Sigmoid colon (tissue), 7 donors: Measurements from ENCODE around the gene KLHL3. TPM values are rescaled to one million over a fixed set of nuclear protein-coding genes. Genes with fewer than 3 reads are reported as not detected.

Experiments
- DNase-seq: peaks from one replicate; pipeline ENCODE4 v3.0.0-alpha.2; 2019
- H3K27ac ChIP-seq, 4 donors: fragments of 200-600 bp; sonication (generic); one replicate each; pipeline ENCODE4 v1.5.1; 2016 to 2019; ENCODE audit warnings: mild to moderate bottlenecking in 1 of 4
- H3K27me3 ChIP-seq, 3 donors: fragments of 200-600 bp; sonication (generic); one replicate each; pipeline ENCODE4 v1.5.1; 2019; ENCODE audit warnings: mild to moderate bottlenecking in 1 of 3
- H3K36me3 ChIP-seq, 4 donors: fragments of 200-600 bp; sonication (generic); one replicate each; pipeline ENCODE4 v1.5.1; 2016 to 2019
- H3K4me1 ChIP-seq, 4 donors: fragments of 200-600 bp; sonication (generic); one replicate each; pipeline ENCODE4 v1.5.1; 2017 to 2019
- H3K4me3 ChIP-seq, 4 donors: fragments of 200-600 bp; sonication (generic); one replicate each; pipeline ENCODE4 v1.5.1; 2017 to 2019; ENCODE audit warnings: mild to moderate bottlenecking in 2 of 4, moderate library complexity in 1 of 4
- H3K9me3 ChIP-seq, 4 donors: fragments of 200-600 bp in 3 of 4; sonication (generic) in 3 of 4; one replicate each; pipeline versions ENCODE4 v1.5.1 to v1.6.1; 2013 to 2019
- EP300 ChIP-seq, 4 donors: sonication (generic); formaldehyde crosslinking; IDR thresholded peaks; one replicate each; pipeline ENCODE4 v1.6.1; 2017; ENCODE audit warnings: antibody characterized with exemption in 4 of 4
- POLR2A ChIP-seq, 2 donors: fragments of 450-650 bp; IDR thresholded peaks; one replicate each; pipeline ENCODE4 v1.6.1; 2016; ENCODE audit warnings: antibody characterized with exemption in 2 of 2, mild to moderate bottlenecking in 2 of 2, moderate library complexity in 2 of 2
- POLR2AphosphoS5 ChIP-seq, 4 donors: sonication (generic); formaldehyde crosslinking; IDR thresholded peaks; one replicate each; pipeline ENCODE4 v1.6.1; 2017; ENCODE audit warnings: antibody characterized with exemption in 4 of 4
- WGBS, 2 donors: extraction: QIAGEN DNeasy Blood & Tissue Kit; methylation state at CpG; one replicate each; pipeline ENCODE4 v1.1.7; 2013; 5-methylcytosine and 5-hydroxymethylcytosine counted together
- intact Hi-C: fragments of 100-400 bp; cut with DNase I; formaldehyde crosslinking; loops from one replicate; pipeline ENCODE4 v1.15.1; 2023
- polyA plus RNA-seq, 3 donors: library from polyadenylated mRNA; stranded (reverse); fragments of 200-250 nt; gene quantifications; one replicate each; pipeline ENCODE4 v1.2.3, GENCODE V29; 2013
- total RNA-seq, 4 donors: library from RNA; depleted of rRNA; stranded (reverse); fragments of >200 nt; gene quantifications; one replicate each; pipeline ENCODE4 v1.1.0, GENCODE V29; 2016
- TF ChIP-seq, protein P1 (sequence below), 4 experiments: fragments of 450-650 bp in 3 of 4; fragments of 200-600 bp in 1 of 4; IDR thresholded peaks; one replicate each; pipeline ENCODE4 v1.5.1; 2016 to 2019; ENCODE audit warnings: antibody characterized with exemption in 4 of 4, mild to moderate bottlenecking in 3 of 4, moderate library complexity in 2 of 4
- donor health status: healthy with polysubstance abuse.
- donor health status: Bipolar disorder and iron deficiency.
- donor health status: healthy.

KLHL3 gene
- total and polyA plus RNA-seq, 7 donors = 0.23 to 5.5 (median 3.5) TPM; not detected in 1

DNA sequence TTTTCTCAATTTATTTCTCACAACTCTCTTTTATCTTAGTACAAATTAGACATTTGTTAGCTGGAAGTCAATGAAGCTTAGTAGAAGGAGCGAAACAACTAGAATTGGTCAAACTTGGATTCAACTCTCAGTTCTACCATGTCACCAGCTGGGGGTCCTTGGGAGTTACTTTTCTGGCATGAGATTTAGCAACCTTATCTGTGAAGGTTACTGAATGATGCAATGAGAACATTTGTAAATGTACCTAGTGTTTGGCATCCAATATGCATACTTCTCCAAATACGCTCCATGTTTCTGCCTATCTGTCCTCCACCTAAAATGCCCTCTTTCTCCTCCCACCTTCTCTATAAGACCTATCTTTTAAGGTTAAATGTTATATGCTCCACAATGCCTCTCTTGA lies 12.0 kb upstream of the KLHL3 start:
- H3K9me3 ChIP-seq = no peaks in the 10 kb centered on the region
- intact Hi-C loops = no loop called here
- TF ChIP-seq EP300 (IDR thresholded peaks at IDR 0.05) (no peak), POLR2AphosphoS5 (IDR thresholded peaks at IDR 0.05) (no peak), POLR2A (IDR thresholded peaks at IDR 0.05) (no peak)
- TF ChIP-seq, protein P1, sequence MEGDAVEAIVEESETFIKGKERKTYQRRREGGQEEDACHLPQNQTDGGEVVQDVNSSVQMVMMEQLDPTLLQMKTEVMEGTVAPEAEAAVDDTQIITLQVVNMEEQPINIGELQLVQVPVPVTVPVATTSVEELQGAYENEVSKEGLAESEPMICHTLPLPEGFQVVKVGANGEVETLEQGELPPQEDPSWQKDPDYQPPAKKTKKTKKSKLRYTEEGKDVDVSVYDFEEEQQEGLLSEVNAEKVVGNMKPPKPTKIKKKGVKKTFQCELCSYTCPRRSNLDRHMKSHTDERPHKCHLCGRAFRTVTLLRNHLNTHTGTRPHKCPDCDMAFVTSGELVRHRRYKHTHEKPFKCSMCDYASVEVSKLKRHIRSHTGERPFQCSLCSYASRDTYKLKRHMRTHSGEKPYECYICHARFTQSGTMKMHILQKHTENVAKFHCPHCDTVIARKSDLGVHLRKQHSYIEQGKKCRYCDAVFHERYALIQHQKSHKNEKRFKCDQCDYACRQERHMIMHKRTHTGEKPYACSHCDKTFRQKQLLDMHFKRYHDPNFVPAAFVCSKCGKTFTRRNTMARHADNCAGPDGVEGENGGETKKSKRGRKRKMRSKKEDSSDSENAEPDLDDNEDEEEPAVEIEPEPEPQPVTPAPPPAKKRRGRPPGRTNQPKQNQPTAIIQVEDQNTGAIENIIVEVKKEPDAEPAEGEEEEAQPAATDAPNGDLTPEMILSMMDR (IDR thresholded peaks at IDR 0.05) = no peak
- no peak overlapping the region for H3K4me3 ChIP-seq
- peaks cover 0 to 44% (median 26%) of the 10 kb centered on the region in 4 donors for H3K4me1 ChIP-seq
- WGBS, 2 donors = 97% methylated on average over 2 of the region's 2 CpGs
- H3K36me3 ChIP-seq = peaks cover 0 to 7% (median 0%) of the 10 kb centered on the region in 4 donors
- DNase-seq = no peak
- H3K27ac ChIP-seq = no peak overlapping the region
- no peaks in the 10 kb centered on the region for H3K27me3 ChIP-seq

DNA sequence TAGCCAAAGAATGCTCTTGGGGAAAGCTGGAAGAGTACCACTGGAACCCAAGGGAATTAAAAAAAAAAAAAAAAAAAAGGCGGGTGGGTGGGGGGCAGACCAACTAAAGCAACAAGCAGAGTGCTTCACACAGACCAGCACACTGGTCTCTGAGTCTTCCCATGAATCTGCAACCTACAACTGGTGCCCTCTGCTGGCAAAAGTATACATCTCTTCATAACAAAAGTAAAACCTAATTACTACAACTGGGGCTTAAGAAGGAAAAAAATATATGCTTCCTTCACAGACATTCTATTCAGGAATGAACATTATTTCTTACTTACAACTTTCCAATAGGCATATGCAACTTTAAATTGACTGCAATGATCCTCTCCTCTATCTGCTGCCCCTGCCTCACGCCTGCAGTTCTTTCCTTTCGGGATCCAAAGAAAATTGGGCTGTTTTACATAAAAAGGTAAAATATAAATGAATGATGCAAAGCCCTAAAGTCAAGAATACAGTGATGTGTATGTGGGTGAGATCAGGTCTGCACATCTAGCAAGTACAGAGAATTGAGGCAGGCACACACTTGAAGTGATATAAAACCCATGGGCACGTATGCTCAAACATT lies 7.2 kb upstream of the KLHL3 start:
- DNase-seq = peak; percentile 68
- intact Hi-C loops = loop anchor here (2.0 kb wide), 1 partner anchor 82 kb away; no protein-coding TSS in a partner anchor
- Histone ChIP-seq H3K27me3 (no peaks in the 10 kb centered on the region), H3K27ac (no peak overlapping the region), H3K36me3 (no peaks in the 10 kb centered on the region), H3K4me3 (no peak overlapping the region), H3K4me1 (peaks cover 0 to 3% (median 0%) of the 10 kb centered on the region in 4 donors), H3K9me3 (no peaks in the 10 kb centered on the region)
- WGBS, 2 donors = 72 to 73% methylated on average over 4 of the region's 4 CpGs
- TF ChIP-seq, protein P1 (IDR thresholded peaks at IDR 0.05) = peak in 3 of 4 experiments; percentile 19 to 60 (median 37)
- no peak for TF ChIP-seq POLR2AphosphoS5 (IDR thresholded peaks at IDR 0.05)

DNA sequence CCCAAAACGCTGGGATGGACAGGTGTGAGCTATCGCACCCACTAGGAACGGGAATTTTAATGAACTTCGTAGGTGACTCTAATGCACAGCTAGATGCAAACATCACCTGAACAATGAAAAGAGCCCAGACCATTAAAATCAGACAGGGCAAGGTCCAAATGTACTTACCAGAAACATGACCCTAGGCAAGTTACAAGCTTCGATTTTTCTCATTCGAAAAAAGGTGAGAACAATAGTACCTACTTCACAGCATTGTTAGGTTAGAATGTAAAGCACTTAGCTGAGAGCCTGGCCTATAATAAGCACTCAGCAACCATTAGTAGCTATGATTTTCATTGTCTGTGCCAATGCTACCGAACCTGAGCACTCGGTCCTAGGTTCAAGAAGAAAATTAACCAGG lies 5.8 kb upstream of the KLHL3 start:
- DNase-seq = no peak
- H3K27me3 ChIP-seq = no peaks in the 10 kb centered on the region
- H3K4me3 ChIP-seq = no peak overlapping the region
- no peaks in the 10 kb centered on the region for H3K9me3 ChIP-seq
- H3K36me3 ChIP-seq = no peaks in the 10 kb centered on the region
- H3K27ac ChIP-seq = no peak overlapping the region
- TF ChIP-seq EP300 (IDR thresholded peaks at IDR 0.05) (no peak), POLR2AphosphoS5 (IDR thresholded peaks at IDR 0.05) (no peak), POLR2A (IDR thresholded peaks at IDR 0.05) (no peak)
- TF ChIP-seq, protein P1 (IDR thresholded peaks at IDR 0.05) = no peak
- 24 to 75% methylated on average over 8 of the region's 8 CpGs for WGBS, 2 donors
- no peaks in the 10 kb centered on the region for H3K4me1 ChIP-seq
- intact Hi-C loops = loop anchor here (1.0 to 2.0 kb wide), 2 partner anchors 81 to 112 kb away; no protein-coding TSS in a partner anchor

DNA sequence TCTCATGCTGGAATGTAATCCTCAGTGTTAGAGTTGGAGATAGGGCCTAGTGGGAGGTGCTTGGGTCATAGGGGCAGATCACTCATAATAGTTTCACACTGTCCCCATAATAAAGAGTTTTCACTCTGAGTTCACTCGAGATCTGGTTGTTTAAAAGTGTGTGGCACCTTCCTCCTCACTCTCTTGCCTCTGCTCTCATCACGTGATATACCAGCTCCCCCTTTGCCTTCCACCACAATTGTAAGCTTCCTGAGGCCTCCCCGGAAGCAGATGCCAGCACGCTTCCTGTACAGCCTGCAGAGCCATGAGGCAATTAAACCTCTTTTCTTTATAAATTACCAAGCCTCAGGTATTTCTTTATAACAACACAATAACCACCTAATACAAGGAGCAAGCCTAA lies 3.8 kb upstream of the KLHL3 start:
- TF ChIP-seq EP300 (IDR thresholded peaks at IDR 0.05) (no peak), POLR2AphosphoS5 (IDR thresholded peaks at IDR 0.05) (no peak), POLR2A (IDR thresholded peaks at IDR 0.05) (no peak)
- TF ChIP-seq, protein P1 (IDR thresholded peaks at IDR 0.05) = no peak

DNA sequence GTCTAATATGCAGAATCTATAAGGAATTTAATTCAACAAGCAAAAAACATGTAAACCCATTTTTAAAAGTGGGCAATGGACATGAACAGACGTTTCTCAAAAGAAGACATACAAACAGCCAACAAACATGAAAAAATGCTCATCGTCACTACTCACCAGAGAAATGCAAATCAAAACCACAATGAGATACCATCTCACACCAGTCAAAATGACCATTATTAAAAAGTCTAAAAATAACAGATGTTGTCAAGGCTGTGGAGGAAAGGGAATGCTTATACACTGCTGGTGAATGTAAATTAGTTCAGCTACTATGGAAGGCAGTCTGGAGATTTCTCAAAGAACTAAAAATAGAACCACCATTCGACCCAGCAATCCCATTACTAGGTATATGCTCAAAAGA lies 3.1 kb upstream of the KLHL3 start:
- intact Hi-C loops = no loop called here
- TF ChIP-seq EP300 (IDR thresholded peaks at IDR 0.05) (no peak), POLR2A (IDR thresholded peaks at IDR 0.05) (no peak)
- TF ChIP-seq, protein P1 (IDR thresholded peaks at IDR 0.05) = no peak
- WGBS, 2 donors = 84 to 87% methylated on average over 3 of the region's 3 CpGs
- Histone ChIP-seq H3K36me3 (no peaks in the 10 kb centered on the region), H3K4me1 (peaks cover 0 to 19% (median 12%) of the 10 kb centered on the region in 4 donors), H3K4me3 (no peak overlapping the region), H3K27ac (no peak overlapping the region), H3K9me3 (no peaks in the 10 kb centered on the region), H3K27me3 (no peaks in the 10 kb centered on the region)
- no peak for DNase-seq

More for the DNA sequence above, 3.8 kb upstream of the KLHL3 start:
- H3K36me3 ChIP-seq = no peaks in the 10 kb centered on the region
- no peaks in the 10 kb centered on the region for H3K9me3 ChIP-seq
- H3K27ac ChIP-seq = no peak overlapping the region
- 79 to 88% methylated on average over 4 of the region's 4 CpGs for WGBS, 2 donors
- intact Hi-C loops = no loop called here
- H3K27me3 ChIP-seq = no peaks in the 10 kb centered on the region
- peaks cover 0 to 14% (median 10%) of the 10 kb centered on the region in 4 donors for H3K4me1 ChIP-seq
- H3K4me3 ChIP-seq = no peak overlapping the region
- no peak for DNase-seq
